B cell (primary cell): Measurements from ENCODE around the gene WIPI1. TPM values are rescaled to one million over a fixed set of nuclear protein-coding genes. Genes with fewer than 3 reads are reported as not detected.

Experiments
- ATAC-seq: fragments of 200-7000 bp; cut with Tn5 transposase; one replicate; pipeline ENCODE4 v1.10.0; 2021; ENCODE audit warnings: low read depth, mild to moderate bottlenecking, moderate number of reproducible peaks, moderate library complexity
- CTCF ChIA-PET: fragments of 350-600 bp; sonication (Branson Sonifier 250); formaldehyde crosslinking; loops from one replicate; lab custom pipeline; 2021; ENCODE audit warnings: antibody characterized with exemption, inconsistent platforms; lab: Charles Lee
- POLR2A ChIA-PET: fragments of 350-600 bp; sonication (Branson Sonifier 250); formaldehyde crosslinking; loops from one replicate; lab custom pipeline; 2021; ENCODE audit warnings: antibody characterized with exemption; lab: Charles Lee
- DNase-seq: peaks from one replicate; pipeline ENCODE4 v3.0.0; 2013
- H2AFZ ChIP-seq: 2 replicates; pipeline ENCODE4 v1.6.1; 2012; ENCODE audit warnings: mild to moderate bottlenecking, low read depth, low read length; ENCODE audit not compliant: insufficient read depth, poor library complexity, severe bottlenecking
- H3K27ac ChIP-seq, 2 donors: 1 replicate in 1 of 2; 2 replicates in 1 of 2; pipeline ENCODE4 v1.5.1; 2012 to 2013; ENCODE audit warnings: low read length in 2 of 2, mild to moderate bottlenecking in 2 of 2, moderate library complexity in 1 of 2
- H3K27me3 ChIP-seq, 4 experiments: fragments of 200-600 bp in 1 of 4; sonication (generic) in 1 of 4; replicated peaks in 1 of 4; 1 replicate in 2 of 4; 2 replicates in 2 of 4; pipeline versions ENCODE4 v1.6.1 to v1.7.0; 2013 to 2016; ENCODE audit warnings: low read length in 3 of 4, mild to moderate bottlenecking in 2 of 4, mixed read lengths in 1 of 4, moderate library complexity in 1 of 4; ENCODE audit not compliant: insufficient read depth in 4 of 4, control insufficient read depth in 3 of 4; ENCODE audit errors: control extremely low read depth in 1 of 4
- H3K36me3 ChIP-seq, 2 experiments: replicated peaks in 1 of 2; 1 replicate in 1 of 2; 2 replicates in 1 of 2; pipeline versions ENCODE4 v1.6.1 to v1.7.1; 2013; ENCODE audit warnings: low read length in 1 of 2; ENCODE audit not compliant: insufficient read depth in 2 of 2, control insufficient read depth in 1 of 2; ENCODE audit errors: control extremely low read depth in 1 of 2, extremely low read depth in 1 of 2
- H3K4me1 ChIP-seq, 2 donors: fragments of 200-600 bp in 1 of 2; sonication (generic) in 1 of 2; 1 replicate in 1 of 2; 2 replicates in 1 of 2; pipeline versions ENCODE4 v1.5.1 to v1.6.1; 2013 to 2017; ENCODE audit warnings: low read length in 2 of 2; ENCODE audit not compliant: control insufficient read depth in 2 of 2, insufficient read depth in 2 of 2
- H3K4me2 ChIP-seq: replicated peaks from 2 replicates; pipeline ENCODE3; 2012; ENCODE audit warnings: mild to moderate bottlenecking, low read depth, low read length; ENCODE audit not compliant: poor library complexity, severe bottlenecking
- H3K4me3 ChIP-seq, 5 experiments: fragments of 200-600 bp in 1 of 5; sonication (generic) in 1 of 5; 1 replicate in 3 of 5; 2 replicates in 2 of 5; pipeline versions ENCODE4 v1.5.1 to v1.7.0; 2011 to 2016; ENCODE audit warnings: low read length in 4 of 5, mild to moderate bottlenecking in 4 of 5, low read depth in 2 of 5, control low read depth in 1 of 5, moderate library complexity in 1 of 5; ENCODE audit not compliant: insufficient read depth in 1 of 5; ENCODE audit errors: control extremely low read depth in 1 of 5, extremely low read depth in 1 of 5
- H3K79me2 ChIP-seq: fragments of 200-600 bp; sonication (generic); one replicate; pipeline ENCODE4 v1.6.0; 2016; ENCODE audit warnings: low read length; ENCODE audit not compliant: control insufficient read depth, insufficient read depth
- H3K9ac ChIP-seq: fragments of 200-600 bp; sonication (generic); 2 replicates; pipeline ENCODE4 v1.6.1; 2017; ENCODE audit warnings: mild to moderate bottlenecking, low read length, moderate library complexity
- H3K9me3 ChIP-seq, 3 donors: one replicate each; pipeline versions ENCODE4 v1.6.1 to v1.7.1; 2013; ENCODE audit warnings: low read length in 2 of 3; ENCODE audit not compliant: control insufficient read depth in 2 of 3, insufficient read depth in 1 of 3; ENCODE audit errors: control extremely low read depth in 1 of 3
- H4K20me1 ChIP-seq: 2 replicates; pipeline ENCODE4 v1.6.0; 2012; ENCODE audit warnings: mild to moderate bottlenecking, low read length; ENCODE audit not compliant: insufficient read depth, control insufficient read depth, poor library complexity, severe bottlenecking
- H3K27ac Mint-ChIP-seq: one replicate; pipeline ENCODE4 v1.8.0; 2021; ENCODE audit warnings: mixed read lengths
- H3K27me3 Mint-ChIP-seq: one replicate; pipeline ENCODE4 v1.8.0; 2021; ENCODE audit warnings: mixed read lengths
- H3K4me1 Mint-ChIP-seq: one replicate; pipeline ENCODE4 v1.8.0; 2021; ENCODE audit warnings: mixed read lengths
- H3K4me3 Mint-ChIP-seq: one replicate; pipeline ENCODE4 v1.8.0; 2021; ENCODE audit warnings: mixed read lengths
- H3K9me3 Mint-ChIP-seq: one replicate; pipeline ENCODE4 v1.8.0; 2022; ENCODE audit warnings: mixed read lengths; ENCODE audit not compliant: insufficient read depth
- CTCF ChIP-seq: fragments of 200-600 bp; IDR thresholded peaks from one replicate; pipeline ENCODE4 v1.8.0; 2022; ENCODE audit warnings: antibody characterized with exemption, mild to moderate bottlenecking
- EZH2 ChIP-seq: IDR thresholded peaks from 2 replicates; pipeline ENCODE4 v1.6.1; 2012; ENCODE audit warnings: borderline replicate concordance, low read depth, mild to moderate bottlenecking, moderate library complexity, low read length; ENCODE audit not compliant: insufficient read depth, poor library complexity, severe bottlenecking
- WGBS: methylation state at CpG from one replicate; pipeline ENCODE4 v1.1.5; 2013; ENCODE audit warnings: missing lambda C conversion rate; ENCODE audit not compliant: insufficient coverage; 5-methylcytosine and 5-hydroxymethylcytosine counted together
- intact Hi-C: fragments of 100-400 bp; cut with micrococcal nuclease; formaldehyde crosslinking; loops from one replicate; pipeline ENCODE4 v1.10.0; 2022
- polyA plus RNA-seq: library from polyadenylated mRNA; depleted of rRNA; stranded (reverse); fragments of >200 nt; gene quantifications from 2 replicates; pipeline ENCODE4 v1.2.3, GENCODE V29; 2012
- total RNA-seq, 2 donors: library from RNA; stranded (reverse); fragments of 120-200 nt in 1 of 2; gene quantifications; 1 replicate in 1 of 2; 2 replicates in 1 of 2; pipeline versions ENCODE4 v1.2.3 to v1.2.4, GENCODE V29; 2013 to 2022

WIPI1 gene
- total and polyA plus RNA-seq, 2 donors (not counting 1 experiment from before 2014, with no cell fraction given), result 6.0 to 14.7 TPM

GRCh38 chr17:68449021-68449739, 8.1 kb downstream of the WIPI1 start:
- no peak for ATAC-seq
- ChIA-PET CTCF (no interaction called here), POLR2A (no interaction called here)
- Histone ChIP-seq H3K4me2 (no peak overlapping the region), H4K20me1 (no peaks in the 10 kb centered on the region), H3K4me3 (no peak overlapping the region), H3K36me3 (peaks cover 0 to 6% of the 10 kb centered on the region in 2 experiments), H3K9ac (no peak overlapping the region), H2AFZ (no peak overlapping the region), H3K27ac (no peak overlapping the region), H3K4me1 (no peaks in the 10 kb centered on the region), H3K79me2 (no peaks in the 10 kb centered on the region), H3K27me3 (no peaks in the 10 kb centered on the region), H3K9me3 (no peaks in the 10 kb centered on the region)
- TF ChIP-seq CTCF (no peak), EZH2 (no peak)
- intact Hi-C loops, result no loop called here
- Mint-ChIP-seq H3K27me3 (no peaks in the 10 kb centered on the region), H3K4me1 (no peaks in the 10 kb centered on the region), H3K4me3 (no peak overlapping the region), H3K9me3 (no peaks in the 10 kb centered on the region), H3K27ac (no peak overlapping the region)
- DNase-seq, result no peak
- WGBS, result 97% methylated on average over 9 of the region's 13 CpGs

DNA sequence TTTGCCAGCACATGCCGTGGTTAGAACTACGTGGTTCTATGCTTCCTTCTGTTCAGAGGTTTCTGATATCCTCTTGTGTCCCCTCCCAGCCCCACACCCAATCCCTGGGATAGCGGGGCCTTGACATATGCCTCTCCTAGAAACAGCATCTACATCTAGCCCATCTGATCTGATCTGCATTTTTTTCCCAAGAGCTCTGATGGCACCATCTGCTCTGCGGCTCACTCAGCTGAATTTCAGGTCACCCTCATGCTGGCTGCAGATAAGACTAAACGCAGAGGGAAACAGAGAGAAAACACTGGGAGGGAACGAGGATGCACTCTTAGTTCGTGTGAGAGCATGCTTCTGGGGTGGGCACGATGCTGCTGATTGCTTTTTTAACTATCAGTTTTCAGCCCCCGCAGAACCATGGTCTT, 10.7 kb downstream of the WIPI1 start:
- H3K4me3 ChIP-seq, result no peak overlapping the region
- ATAC-seq (no peak), DNase-seq (no peak)
- peaks cover under 1 to 2% of the 10 kb centered on the region in 2 donors for H3K4me1 ChIP-seq
- H4K20me1 ChIP-seq, result no peaks in the 10 kb centered on the region
- Mint-ChIP-seq H3K27me3 (no peaks in the 10 kb centered on the region), H3K9me3 (no peaks in the 10 kb centered on the region), H3K4me1 (peaks cover 1% of the 10 kb centered on the region), H3K27ac (no peak overlapping the region), H3K4me3 (no peak overlapping the region)
- H3K4me2 ChIP-seq, result no peak overlapping the region
- CTCF ChIA-PET, result interaction anchor here (2.7 kb wide), 1 partner anchor 10 kb away, joined by 9 read pairs; no protein-coding TSS in a partner anchor
- no peaks in the 10 kb centered on the region for H3K9me3 ChIP-seq
- no peak overlapping the region for H3K27ac ChIP-seq
- WGBS, result 87% methylated on average over 9 of the region's 9 CpGs
- no peak overlapping the region for H2AFZ ChIP-seq
- H3K9ac ChIP-seq, result no peak overlapping the region
- TF ChIP-seq EZH2, result no peak
- no peak for TF ChIP-seq CTCF
- POLR2A ChIA-PET, result no interaction called here
- intact Hi-C loops, result no loop called here
- H3K79me2 ChIP-seq, result no peaks in the 10 kb centered on the region
- H3K27me3 ChIP-seq, result no peaks in the 10 kb centered on the region
- peaks cover 0 to 6% of the 10 kb centered on the region in 2 experiments for H3K36me3 ChIP-seq
